Adrenal gland (tissue), 12 donors: ENCODE measurements around the gene MNAT1. TPM values are rescaled to one million over a fixed set of nuclear protein-coding genes. Genes with fewer than 3 reads are reported as not detected.

Experiments
- DNase-seq, 7 donors: peaks; one replicate each; pipeline ENCODE4 v3.0.0-alpha.2; 2019 to 2020
- H3K27ac ChIP-seq, 5 donors: fragments of 200-600 bp; sonication (generic) in 4 of 5; 1 replicate in 3 of 5; 2 replicates in 2 of 5; pipeline versions ENCODE4 v1.5.1 to v1.8.0; 2016 to 2020; ENCODE audit warnings: mild to moderate bottlenecking in 1 of 5
- H3K27me3 ChIP-seq: fragments of 200-600 bp; 2 replicates; pipeline ENCODE4 v1.8.0; 2021
- H3K36me3 ChIP-seq, 2 donors: fragments of 200-600 bp; replicated peaks in 1 of 2; 1 replicate in 1 of 2; 2 replicates in 1 of 2; pipeline versions ENCODE4 v1.5.1 to v1.8.0; 2018 to 2022
- H3K4me1 ChIP-seq, 2 donors: fragments of 200-600 bp; replicated peaks in 1 of 2; 1 replicate in 1 of 2; 2 replicates in 1 of 2; pipeline versions ENCODE4 v1.5.1 to v1.8.0; 2018 to 2021
- H3K4me3 ChIP-seq, 4 donors: fragments of 200-600 bp; sonication (generic) in 3 of 4; one replicate each; pipeline ENCODE4 v1.5.1; 2016 to 2018
- H3K9me3 ChIP-seq, 3 donors: fragments of 200-600 bp; sonication (generic) in 1 of 3; replicated peaks in 1 of 3; 1 replicate in 2 of 3; 2 replicates in 1 of 3; pipeline versions ENCODE4 v1.5.1 to v1.8.0; 2016 to 2021
- CTCF ChIP-seq, 6 experiments: fragments of 450-650 bp in 4 of 6; fragments of 200-600 bp in 2 of 6; sonication (generic) in 1 of 6; IDR thresholded peaks; 1 replicate in 5 of 6; 2 replicates in 1 of 6; pipeline versions ENCODE4 v1.5.1 to v1.8.0; 2016 to 2021; ENCODE audit warnings: antibody characterized with exemption in 6 of 6, mild to moderate bottlenecking in 2 of 6, moderate library complexity in 1 of 6
- POLR2A ChIP-seq, 2 donors: fragments of 450-650 bp; IDR thresholded peaks; one replicate each; pipeline ENCODE4 v1.6.1; 2017; ENCODE audit warnings: antibody characterized with exemption in 2 of 2, mild to moderate bottlenecking in 2 of 2, moderate library complexity in 1 of 2
- WGBS, 4 donors: extraction: QIAGEN DNeasy Blood & Tissue Kit in 2 of 4; methylation state at CpG; one replicate each; pipeline versions ENCODE4 v1.1.5 to v1.1.7; 2013 to 2017; 5-methylcytosine and 5-hydroxymethylcytosine counted together
- intact Hi-C, 2 donors: fragments of 100-400 bp; cut with DNase I; formaldehyde crosslinking; loops; one replicate each; pipeline versions ENCODE4 v1.14.1 to v1.15.0; 2022 to 2023
- polyA plus RNA-seq, 3 donors: library from polyadenylated mRNA; stranded (reverse); fragments of 200-250 nt in 2 of 3; fragments of 350-450 nt in 1 of 3; fragmentation: Illumina TruSeq in 1 of 3; extraction: RNeasy Lipid Tissue Mini Kit (QIAGEN cat#74804) in 1 of 3; gene quantifications; one replicate each; pipeline ENCODE4 v1.2.3, GENCODE V29; 2013 to 2014
- total RNA-seq, 9 donors: library from RNA; depleted of rRNA in 4 of 9; stranded (reverse); fragments of >200 nt in 4 of 9; fragments of 120-200 nt in 1 of 9; fragmentation: NEBNext Ultra II Directional in 1 of 9; extraction: Animal tissue kit (Norgen Biotek cat#: 25700) in 1 of 9; gene quantifications; one replicate each; pipeline versions ENCODE4 v1.1.0 to v1.2.4, GENCODE V29; 2013 to 2023
- donor health status: healthy with polysubstance abuse.
- donor health status: Bipolar disorder and iron deficiency.
- donor health status: DM: yes; HTN: yes; CAD: no.
- donor health status: DM: no; HTN: no; CAD: no.
- donor health status: DM: no; HTN: no; CAD: no.
- donor health status: DM: yes; HTN: yes; CAD: no.

The MNAT1 gene
- total and polyA plus RNA-seq, 12 donors, result 11.7 to 69.2 (median 29.0) TPM

- H3K9me3 ChIP-seq, result no peaks in the 10 kb centered on the region
- H3K27me3 ChIP-seq, result no peaks in the 10 kb centered on the region
- H3K4me1 ChIP-seq, result peaks cover 0 to 20% of the 10 kb centered on the region in 2 donors
- no peak overlapping the region for H3K27ac ChIP-seq
- TF ChIP-seq POLR2A (IDR thresholded peaks at IDR 0.05), result no peak
- no peak for TF ChIP-seq CTCF (IDR thresholded peaks at IDR 0.05)
- DNase-seq, result no peak
- intact Hi-C loops, result no loop called here
- no peak overlapping the region for H3K4me3 ChIP-seq
- WGBS, 4 donors, result 95 to 98% (median 96%) methylated on average over 2 of the region's 2 CpGs
- peaks cover 0 to 14% of the 10 kb centered on the region in 2 donors for H3K36me3 ChIP-seq
These were observed 251.9 kb downstream of the MNAT1 start for GRCh38 chr14:60986500-60986899.

GRCh38 chr14:60989599-60989998 lies 255.0 kb downstream of the MNAT1 start:
- Histone ChIP-seq H3K27me3 (no peaks in the 10 kb centered on the region), H3K27ac (no peak overlapping the region), H3K9me3 (no peaks in the 10 kb centered on the region), H3K4me3 (no peak overlapping the region), H3K36me3 (peaks cover 0 to 14% of the 10 kb centered on the region in 2 donors), H3K4me1 (no peaks in the 10 kb centered on the region)
- intact Hi-C loops, result no loop called here
- no peak for TF ChIP-seq POLR2A (IDR thresholded peaks at IDR 0.05)
- no peak for TF ChIP-seq CTCF (IDR thresholded peaks at IDR 0.05)
- DNase-seq, result peak in 1 of 7 donors; percentile 2
- WGBS, 4 donors, result 72 to 90% (median 80%) methylated on average over 2 of the region's 2 CpGs

GRCh38 chr14:60998617-60999016 lies 264.1 kb downstream of the MNAT1 start:
- Histone ChIP-seq H3K27me3 (no peaks in the 10 kb centered on the region), H3K36me3 (no peaks in the 10 kb centered on the region), H3K4me3 (no peak overlapping the region), H3K4me1 (no peaks in the 10 kb centered on the region), H3K27ac (no peak overlapping the region), H3K9me3 (no peaks in the 10 kb centered on the region)
- no peak for DNase-seq
- TF ChIP-seq POLR2A (IDR thresholded peaks at IDR 0.05) (no peak), CTCF (IDR thresholded peaks at IDR 0.05) (no peak)
- WGBS, 4 donors, result 70 to 95% (median 92%) methylated on average over 5 to 9 of the region's 9 CpGs
- intact Hi-C loops, result no loop called here

DNA sequence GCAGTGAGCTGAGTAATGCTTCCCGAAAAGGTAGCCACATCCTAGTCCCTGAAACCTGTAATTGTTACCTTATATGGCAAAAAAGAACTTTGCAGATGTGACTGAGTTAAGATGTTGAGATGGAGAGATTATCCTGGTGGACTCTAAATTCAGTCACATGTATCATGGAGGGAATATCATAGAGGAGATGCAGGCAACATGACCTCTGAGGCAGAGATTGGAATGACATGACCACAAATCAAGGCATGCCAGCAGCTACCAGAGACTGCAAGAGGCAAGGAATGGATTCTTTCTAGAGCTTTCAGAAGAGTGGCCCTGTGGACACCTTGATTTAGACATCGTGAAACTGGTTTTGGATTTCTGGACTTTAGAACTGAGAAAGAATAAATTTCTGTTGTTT lies 265.0 kb downstream of the MNAT1 start:
- no peak for DNase-seq
- no peak overlapping the region for H3K27ac ChIP-seq
- H3K9me3 ChIP-seq, result no peaks in the 10 kb centered on the region
- no peak overlapping the region for H3K4me3 ChIP-seq
- intact Hi-C loops, result no loop called here
- no peak for TF ChIP-seq CTCF (IDR thresholded peaks at IDR 0.05)
- TF ChIP-seq POLR2A (IDR thresholded peaks at IDR 0.05), result no peak
- H3K36me3 ChIP-seq, result no peaks in the 10 kb centered on the region
- no peaks in the 10 kb centered on the region for H3K4me1 ChIP-seq
- WGBS, 4 donors, result 92 to 98% (median 97%) methylated on average over 2 of the region's 2 CpGs
- no peaks in the 10 kb centered on the region for H3K27me3 ChIP-seq
